Hematopoietic multipotent progenitor cell treated with erythropoietin and hydrocortisone succinate and interleukin-3 and kit ligand, for 15 days (in vitro differentiated cells): ENCODE data around the gene EXOC3L4.

Experiments used
- DNase-seq: peaks from one replicate; pipeline ENCODE4 v3.0.0-alpha.2; 2015; ENCODE audit warnings: low spot score

Gene EXOC3L4

GRCh38 chr14:103133210-103134140 lies 39.0 kb downstream of the EXOC3L4 start:
- DNase-seq = no peak

- DNase-seq = no peak
Observed at GRCh38 chr14:103134405-103134804, 39.9 kb downstream of the EXOC3L4 start.

- no peak for DNase-seq
Observed at GRCh38 chr14:103134919-103135318, 40.4 kb downstream of the EXOC3L4 start.

GRCh38 chr14:103135333-103136260 lies 41.1 kb downstream of the EXOC3L4 start:
- DNase-seq = no peak

- DNase-seq = peak; percentile 64
Observed at GRCh38 chr14:103136388-103137271, 42.1 kb downstream of the EXOC3L4 start.

- DNase-seq = no peak
Observed at GRCh38 chr14:103137689-103138300, 43.3 kb downstream of the EXOC3L4 start.

- no peak for DNase-seq
Observed at GRCh38 chr14:103138301-103139131, 44.0 kb downstream of the EXOC3L4 start.

GRCh38 chr14:103139132-103140025 lies 44.9 kb downstream of the EXOC3L4 start:
- DNase-seq = no peak

GRCh38 chr14:103140316-103141109 lies 46.0 kb downstream of the EXOC3L4 start:
- DNase-seq = peak; percentile 21

- DNase-seq = peak; percentile 35
Observed at GRCh38 chr14:103141117-103141796, 46.7 kb downstream of the EXOC3L4 start.

GRCh38 chr14:103142026-103142425 lies 47.5 kb downstream of the EXOC3L4 start:
- DNase-seq = peak; percentile 14

- no peak for DNase-seq
Observed at GRCh38 chr14:103142721-103143302, 48.3 kb downstream of the EXOC3L4 start.

GRCh38 chr14:103143506-103143905 lies 49.0 kb downstream of the EXOC3L4 start:
- DNase-seq = peak; percentile 12

- peak; percentile 88 for DNase-seq
Observed at GRCh38 chr14:103144085-103144484, 49.6 kb downstream of the EXOC3L4 start.

GRCh38 chr14:103146141-103146709 lies 51.7 kb downstream of the EXOC3L4 start:
- DNase-seq = no peak

GRCh38 chr14:103149351-103150237 lies 55.1 kb downstream of the EXOC3L4 start:
- no peak for DNase-seq
